ENCODE results near the gene ANAPC16.
"Not testable (repeated sequence)": the region's sequence is repeated elsewhere in the genome, so short reads cannot be mapped to it uniquely, and the experiment has no call there.

DNA sequence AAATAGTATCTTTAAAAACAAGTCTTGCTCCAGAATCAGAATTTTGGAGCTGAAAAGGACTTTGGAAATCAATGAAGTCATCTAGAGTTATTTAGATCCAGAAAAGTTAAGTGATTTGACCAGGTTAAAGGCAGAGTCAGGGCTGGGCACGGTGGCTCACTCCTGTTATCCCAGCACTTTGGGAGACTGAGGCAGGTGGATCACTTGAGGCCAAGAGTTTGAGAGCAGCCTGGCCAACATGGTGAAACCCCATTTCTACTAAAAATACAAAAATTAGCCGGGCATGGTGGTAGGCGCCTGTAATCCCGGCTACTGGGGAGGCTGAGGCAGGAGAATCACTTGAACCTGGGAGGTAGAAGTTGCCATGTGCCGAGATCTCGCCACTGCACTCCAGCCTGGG is 8.4 kb downstream of the ANAPC16 start:
- not testable (repeated sequence) for TF ChIP-seq CTCF (IDR thresholded peaks at IDR 0.05; ENCODE audit: low read length); EZH2 (IDR thresholded peaks at IDR 0.05; ENCODE audit: borderline replicate concordance, low read length)

All from OCI-LY1 (cell line).